ENCODE results near the gene SYT14. TPM values are rescaled to one million over a fixed set of nuclear protein-coding genes. Genes with fewer than 3 reads are reported as not detected.

The SYT14 gene
- total RNA-seq, 4 donors from 2014 or later, result 0.04 to 2.8 (median 0.12) TPM; not detected in 1

- intact Hi-C loops (cut with DNase I; ENCODE audit: low total_unique reads), result no loop called here
- H3K4me3 ChIP-seq (ENCODE audit: low read depth, poor library complexity, severe bottlenecking), result no peak overlapping the region
- TF ChIP-seq CTCF (IDR thresholded peaks at IDR 0.05) (no peak), POLR2A (IDR thresholded peaks at IDR 0.05) (no peak)
- DNase-seq (ENCODE audit: low spot score in 2 of 2), result no peak
Measured at GRCh38 chr1:209929751-209930150, 8.3 kb upstream of the SYT14 start.

- no peak for TF ChIP-seq POLR2A (IDR thresholded peaks at IDR 0.05)
- TF ChIP-seq CTCF (IDR thresholded peaks at IDR 0.05), result no peak
- no peak overlapping the region for H3K4me3 ChIP-seq (ENCODE audit: low read depth, poor library complexity, severe bottlenecking)
- WGBS, 2 donors, result 79 to 82% methylated on average over 2 of the region's 2 CpGs
- intact Hi-C loops (cut with DNase I; ENCODE audit: low total_unique reads), result no loop called here
- DNase-seq (ENCODE audit: low spot score in 2 of 2), result no peak
Measured at GRCh38 chr1:209931141-209931540, 6.9 kb upstream of the SYT14 start.

GRCh38 chr1:209936125-209936524 is 1.9 kb upstream of the SYT14 start:
- intact Hi-C loops (cut with DNase I; ENCODE audit: low total_unique reads), result no loop called here
- TF ChIP-seq POLR2A (IDR thresholded peaks at IDR 0.05), result no peak
- no peak for TF ChIP-seq CTCF (IDR thresholded peaks at IDR 0.05)
- DNase-seq (ENCODE audit: low spot score in 2 of 2), result no peak
- H3K4me3 ChIP-seq (ENCODE audit: low read depth, poor library complexity, severe bottlenecking), result no peak overlapping the region
- 89 to 93% methylated on average over 6 of the region's 6 CpGs for WGBS, 2 donors

GRCh38 chr1:209945377-209945776 is 7.4 kb downstream of the SYT14 start:
- DNase-seq (ENCODE audit: low spot score in 2 of 2), result no peak
- no peak overlapping the region for H3K4me3 ChIP-seq (ENCODE audit: low read depth, poor library complexity, severe bottlenecking)
- intact Hi-C loops (cut with DNase I; ENCODE audit: low total_unique reads), result no loop called here
- 87% methylated on average over 2 of the region's 2 CpGs for WGBS, 2 donors
- TF ChIP-seq CTCF (IDR thresholded peaks at IDR 0.05) (no peak), POLR2A (IDR thresholded peaks at IDR 0.05) (no peak)

- no peak for DNase-seq (ENCODE audit: low spot score in 2 of 2)
- 65 to 73% methylated on average over 3 of the region's 3 CpGs for WGBS, 2 donors
- intact Hi-C loops (cut with DNase I; ENCODE audit: low total_unique reads), result no loop called here
- TF ChIP-seq CTCF (IDR thresholded peaks at IDR 0.05) (no peak), POLR2A (IDR thresholded peaks at IDR 0.05) (no peak)
- no peak overlapping the region for H3K4me3 ChIP-seq (ENCODE audit: low read depth, poor library complexity, severe bottlenecking)
Measured at GRCh38 chr1:209948155-209948554, 10.1 kb downstream of the SYT14 start.

- H3K4me3 ChIP-seq (ENCODE audit: low read depth, poor library complexity, severe bottlenecking), result no peak overlapping the region
- intact Hi-C loops (cut with DNase I; ENCODE audit: low total_unique reads), result no loop called here
- no peak for DNase-seq (ENCODE audit: low spot score in 2 of 2)
- TF ChIP-seq CTCF (IDR thresholded peaks at IDR 0.05) (no peak), POLR2A (IDR thresholded peaks at IDR 0.05) (no peak)
- 97% methylated on average over 2 of the region's 2 CpGs for WGBS, 2 donors
Measured at GRCh38 chr1:209956116-209956515, 18.1 kb downstream of the SYT14 start.
